Glutamatergic neuron (in vitro differentiated cells): ENCODE measurements around the gene NMNAT2. TPM values are rescaled to one million over a fixed set of nuclear protein-coding genes. Genes with fewer than 3 reads are reported as not detected.
"Not testable (repeated sequence)": the region's sequence is repeated elsewhere in the genome, so short reads cannot be mapped to it uniquely, and the experiment has no call there.

Source experiments
- DNase-seq: peaks from one replicate; pipeline ENCODE4 v3.0.0; 2022
- H3K27ac Mint-ChIP-seq: one replicate; pipeline ENCODE4 v1.8.0; 2020; ENCODE audit warnings: mild to moderate bottlenecking, mixed read lengths, inconsistent platforms; ENCODE audit not compliant: unreplicated experiment
- H3K27me3 Mint-ChIP-seq: one replicate; pipeline ENCODE4 v1.8.0; 2020; ENCODE audit warnings: mild to moderate bottlenecking, moderate library complexity, mixed read lengths, inconsistent platforms; ENCODE audit not compliant: unreplicated experiment
- H3K36me3 Mint-ChIP-seq: one replicate; pipeline ENCODE4 v1.8.0; 2020; ENCODE audit warnings: mild to moderate bottlenecking, mixed read lengths, inconsistent platforms; ENCODE audit not compliant: unreplicated experiment
- H3K4me1 Mint-ChIP-seq: one replicate; pipeline ENCODE4 v1.8.0; 2020; ENCODE audit warnings: mild to moderate bottlenecking, low read depth, mixed read lengths, inconsistent platforms; ENCODE audit not compliant: unreplicated experiment
- H3K4me3 Mint-ChIP-seq: one replicate; pipeline ENCODE4 v1.8.0; 2020; ENCODE audit warnings: mild to moderate bottlenecking, mixed read lengths, inconsistent platforms; ENCODE audit not compliant: unreplicated experiment
- H3K9me3 Mint-ChIP-seq: one replicate; pipeline ENCODE4 v1.8.0; 2020; ENCODE audit warnings: mild to moderate bottlenecking, moderate library complexity, mixed read lengths, inconsistent platforms; ENCODE audit not compliant: unreplicated experiment
- CTCF ChIP-seq: fragments of 200-600 bp; sonication (generic); IDR thresholded peaks from one replicate; pipeline ENCODE4 v1.5.0; 2021; ENCODE audit not compliant: partially characterized antibody, unreplicated experiment
- total RNA-seq: library from RNA; stranded (reverse); fragmentation: NEBNext Ultra II Directional; extraction: Animal tissue kit (Norgen Biotek cat#: 25700); gene quantifications from one replicate; pipeline ENCODE4 v1.2.1, GENCODE V29; 2021; ENCODE audit not compliant: unreplicated experiment

The NMNAT2 gene
- total RNA-seq, 1 donor from 2014 or later = 76.4 TPM

GRCh38 chr1:183245357-183245756 is 172.8 kb downstream of the NMNAT2 start:
- H3K27ac Mint-ChIP-seq = no peak overlapping the region
- H3K36me3 Mint-ChIP-seq = peaks cover 17% of the 10 kb centered on the region
- TF ChIP-seq CTCF = no peak
- H3K9me3 Mint-ChIP-seq = peaks cover 5% of the 10 kb centered on the region
- DNase-seq = no peak
- no peaks in the 10 kb centered on the region for H3K27me3 Mint-ChIP-seq
- H3K4me3 Mint-ChIP-seq = no peak overlapping the region
- H3K4me1 Mint-ChIP-seq = peaks cover 6% of the 10 kb centered on the region

- Mint-ChIP-seq H3K27me3 (no peaks in the 10 kb centered on the region), H3K9me3 (peaks cover 5% of the 10 kb centered on the region), H3K4me3 (no peak overlapping the region), H3K27ac (no peak overlapping the region), H3K36me3 (peaks cover 8% of the 10 kb centered on the region), H3K4me1 (peaks cover 12% of the 10 kb centered on the region)
- no peak for DNase-seq
- TF ChIP-seq CTCF = no peak
These were observed 173.7 kb downstream of the NMNAT2 start for GRCh38 chr1:183244466-183244865.

GRCh38 chr1:183243161-183244050 is 174.8 kb downstream of the NMNAT2 start:
- no peak overlapping the region for H3K27ac Mint-ChIP-seq
- H3K27me3 Mint-ChIP-seq = peaks cover 2% of the 10 kb centered on the region
- peaks cover 14% of the 10 kb centered on the region for H3K4me1 Mint-ChIP-seq
- H3K9me3 Mint-ChIP-seq = peaks cover 4% of the 10 kb centered on the region
- no peak for DNase-seq
- no peak for TF ChIP-seq CTCF
- no peaks in the 10 kb centered on the region for H3K36me3 Mint-ChIP-seq
- no peak overlapping the region for H3K4me3 Mint-ChIP-seq

GRCh38 chr1:183242556-183242955 is 175.6 kb downstream of the NMNAT2 start:
- Mint-ChIP-seq H3K36me3 (no peaks in the 10 kb centered on the region), H3K27ac (no peak overlapping the region), H3K9me3 (peaks cover 2% of the 10 kb centered on the region), H3K4me1 (peaks cover 14% of the 10 kb centered on the region), H3K4me3 (no peak overlapping the region), H3K27me3 (peaks cover 2% of the 10 kb centered on the region)
- DNase-seq = no peak
- TF ChIP-seq CTCF = no peak

GRCh38 chr1:183241471-183241870 is 176.7 kb downstream of the NMNAT2 start:
- no peak for TF ChIP-seq CTCF
- no peak for DNase-seq
- Mint-ChIP-seq H3K36me3 (no peaks in the 10 kb centered on the region), H3K4me3 (no peak overlapping the region), H3K27ac (no peak overlapping the region), H3K4me1 (peaks cover 14% of the 10 kb centered on the region), H3K27me3 (peaks cover 2% of the 10 kb centered on the region), H3K9me3 (peaks cover 2% of the 10 kb centered on the region)

GRCh38 chr1:183240853-183241252 is 177.3 kb downstream of the NMNAT2 start:
- not testable (repeated sequence) for H3K9me3 Mint-ChIP-seq, DNase-seq, H3K27me3 Mint-ChIP-seq, H3K36me3 Mint-ChIP-seq, H3K27ac Mint-ChIP-seq, H3K4me3 Mint-ChIP-seq
- peaks cover 14% of the 10 kb centered on the region for H3K4me1 Mint-ChIP-seq
